GM18858 (cell line): Measurements from ENCODE around the gene ASGR1.

ENCODE experiments used
- ATAC-seq: cut with Tn5 transposase; IDR thresholded peaks from one replicate; pipeline ENCODE4 v1.9.1; 2021; ENCODE audit not compliant: unreplicated experiment

The ASGR1 gene

GRCh38 chr17:7179317-7180254 is at the start of gene ASGR1:
ASGR1 (minus strand) TSS chr17:7179370; CDS start chr17:7178563, 807 bp downstream.
- ATAC-seq: no peak

- ATAC-seq: no peak
Observed at GRCh38 chr17:7228920-7229319, 49.8 kb upstream of the ASGR1 start.

- no peak for ATAC-seq
Observed at GRCh38 chr17:7226721-7227710, 47.8 kb upstream of the ASGR1 start.

- ATAC-seq: no peak
Observed at GRCh38 chr17:7225711-7226331, 46.7 kb upstream of the ASGR1 start.

GRCh38 chr17:7224661-7225111 is 45.5 kb upstream of the ASGR1 start:
- no peak for ATAC-seq

GRCh38 chr17:7224110-7224509 is 44.9 kb upstream of the ASGR1 start:
- ATAC-seq: no peak

- ATAC-seq: no peak
Observed at GRCh38 chr17:7223375-7223774, 44.2 kb upstream of the ASGR1 start.

GRCh38 chr17:7222972-7223292 is 43.8 kb upstream of the ASGR1 start:
- no peak for ATAC-seq

GRCh38 chr17:7222093-7222971 is 43.2 kb upstream of the ASGR1 start:
- ATAC-seq: no peak

- ATAC-seq: no peak
Observed at GRCh38 chr17:7221278-7222092, 42.3 kb upstream of the ASGR1 start.

GRCh38 chr17:7220593-7221277 is 41.6 kb upstream of the ASGR1 start:
- ATAC-seq: no peak

GRCh38 chr17:7219812-7220592 is 40.8 kb upstream of the ASGR1 start, which contains the start of the genes ACADVL and DLG4:
ACADVL (plus strand) TSS chr17:7219938; CDS start chr17:7219985, 47 bp downstream.
DLG4 (minus strand) TSS chr17:7219836.
- ATAC-seq: no peak

- no peak for ATAC-seq
Observed at GRCh38 chr17:7219229-7219811, 40.1 kb upstream of the ASGR1 start.

- ATAC-seq: no peak
Observed at GRCh38 chr17:7218758-7219157, 39.6 kb upstream of the ASGR1 start.

- ATAC-seq: no peak
Observed at GRCh38 chr17:7218166-7218565, 39.0 kb upstream of the ASGR1 start.

GRCh38 chr17:7217113-7217987 is 38.2 kb upstream of the ASGR1 start:
- no peak for ATAC-seq
